ENCODE measurements around the gene P2RX1. TPM values are rescaled to one million over a fixed set of nuclear protein-coding genes. Genes with fewer than 3 reads are reported as not detected.

The P2RX1 gene
- total and polyA plus RNA-seq, 2 of the 4 experiments (the other 2 are of a cell fraction) = not detected

- peaks cover 3% of the 10 kb centered on the region; the same call in 1 of the 2 replicates for H3K27me3 ChIP-seq (ENCODE audit: control insufficient read depth, insufficient read depth, low read length)
- H2BK15ac ChIP-seq (ENCODE audit: low read depth, low read length) = no peak overlapping the region
- H2AK5ac ChIP-seq (ENCODE audit: low read depth, low read length) = no peak overlapping the region
- no peak overlapping the region for H3K56ac ChIP-seq (ENCODE audit: extremely low read depth, insufficient read depth, low read length)
- in situ Hi-C loops (cut with MboI; ENCODE audit: low sequenced_read_pairs) = no loop called here
- no peak overlapping the region for H2AK9ac ChIP-seq (replicated peaks; ENCODE audit: low read depth, low read length, poor library complexity)
- no peak overlapping the region for H4K5ac ChIP-seq (ENCODE audit: low read depth, low read length)
- ATAC-seq (ENCODE audit: low read depth) (no peak), DNase-seq (no peak)
- no peak overlapping the region for H4K91ac ChIP-seq (ENCODE audit: insufficient read depth, low read depth, low read length)
- no peak overlapping the region for H3K18ac ChIP-seq (ENCODE audit: low read depth, low read length)
- H3K4me1 ChIP-seq (ENCODE audit: control insufficient read depth, insufficient read depth, low read length) = no peaks in the 10 kb centered on the region
- H3K4ac ChIP-seq (ENCODE audit: low read depth, low read length) = no peak overlapping the region
- no peak overlapping the region for H2AFZ ChIP-seq (replicated peaks; ENCODE audit: low read length, poor library complexity)
- intact Hi-C loops (cut with micrococcal nuclease) = no loop called here
- no peak overlapping the region for H3K4me2 ChIP-seq (ENCODE audit: low read depth, low read length)
- no peak overlapping the region for H4K8ac ChIP-seq (ENCODE audit: low read depth in 2 of 2, low read length in 2 of 2)
- H3K23ac ChIP-seq (ENCODE audit: low read depth, low read length) = no peak overlapping the region
- no peak overlapping the region for H2BK20ac ChIP-seq (ENCODE audit: low read depth, low read length)
- no peaks in the 10 kb centered on the region for H3K9me1 ChIP-seq (ENCODE audit: insufficient read depth, low read length)
- CTCF ChIA-PET = interaction anchor here (2.3 kb wide), 1 partner anchor 10 kb away, joined by 9 read pairs; no protein-coding TSS in a partner anchor
- H3K4me3 ChIP-seq (ENCODE audit: insufficient read depth, low read depth, low read length) = no peak overlapping the region
- no peaks in the 10 kb centered on the region for H3K9me3 ChIP-seq (ENCODE audit: control insufficient read depth, insufficient read depth, low read length)
- no TSS peak for BruUV-seq (replicated peaks)
- WGBS, 2 experiments (ENCODE audit: extremely low coverage in 2 of 2, insufficient read length in 1 of 2) = 56% methylated on average over 8 of the region's 21 CpGs; no CpG with 5 or more reads in 1 of the 2 experiments
- dilution Hi-C loops (cut with HindIII; ENCODE audit: low sequenced_read_pairs, unreplicated experiment) = no loop called here
- H3K9ac ChIP-seq (ENCODE audit: low read depth, low read length) = no peak overlapping the region
- no peaks in the 10 kb centered on the region for H3K79me1 ChIP-seq (ENCODE audit: low read depth in 1 of 2, low read length in 2 of 2)
- no peaks in the 10 kb centered on the region for H3K36me3 ChIP-seq (ENCODE audit: control insufficient read depth, insufficient read depth, low read length)
- H3K14ac ChIP-seq (replicated peaks; ENCODE audit: low read depth, low read length) = no peak overlapping the region
- no peak overlapping the region for H2BK5ac ChIP-seq (ENCODE audit: low read depth, low read length, poor library complexity, severe bottlenecking)
- H4K20me1 ChIP-seq (ENCODE audit: insufficient read depth, low read length) = 0 out of 2 replicates have a peak, but pooled peaks cover 4% of the 10 kb centered on the region
- H3K27ac ChIP-seq (ENCODE audit: insufficient read depth, low read length) = no peak overlapping the region
- POLR2A ChIA-PET (ENCODE audit: unreplicated experiment) = no interaction called here
- TF ChIP-seq FOS (IDR thresholded peaks at IDR 0.05; ENCODE audit: low read depth, low read length) = no peak
- TF ChIP-seq MAZ (IDR thresholded peaks at IDR 0.05; ENCODE audit: borderline replicate concordance, low read depth, low read length) = no peak
- TF ChIP-seq SMC3 (IDR thresholded peaks at IDR 0.05; ENCODE audit: low read depth, low read length) = no peak
- TF ChIP-seq POLR2A (IDR thresholded peaks at IDR 0.05; ENCODE audit: low read depth, low read length) = no peak
- no peak for TF ChIP-seq CTCF (conservative IDR thresholded peaks at IDR 0.05; ENCODE audit: low read depth, low read length)
- TF ChIP-seq RFX5 (IDR thresholded peaks at IDR 0.05; ENCODE audit: low read depth, low read length) = no peak
- TF ChIP-seq RAD21 (IDR thresholded peaks at IDR 0.05; ENCODE audit: low read length) = no peak
- H2BK120ac ChIP-seq (ENCODE audit: low read depth, low read length) = no peak overlapping the region
Measured at GRCh38 chr17:3903881-3904290, 12.4 kb downstream of the P2RX1 start.
